Esophagus squamous epithelium (tissue), 5 donors: Measurements from ENCODE around the gene SHOC2. TPM values are rescaled to one million over a fixed set of nuclear protein-coding genes. Genes with fewer than 3 reads are reported as not detected.
A peak's percentile ranks its signal among the peaks of the same experiment; 100 is the strongest.

Experiments used
- DNase-seq: peaks from one replicate; lab custom pipeline; 2025; lab: John Stamatoyannopoulos, UW
- H3K27ac ChIP-seq, 4 donors: fragments of 200-600 bp; sonication (generic); one replicate each; pipeline ENCODE4 v1.5.1; 2016 to 2019; ENCODE audit warnings: mild to moderate bottlenecking in 1 of 4
- H3K27me3 ChIP-seq, 4 donors: fragments of 200-600 bp; sonication (generic); 1 replicate in 3 of 4; 2 replicates in 1 of 4; pipeline versions ENCODE4 v1.5.1 to v1.6.0; 2017 to 2021; ENCODE audit warnings: antibody characterized with exemption in 1 of 4
- H3K36me3 ChIP-seq, 3 donors: fragments of 200-600 bp; sonication (generic); one replicate each; pipeline ENCODE4 v1.5.1; 2016 to 2019
- H3K4me1 ChIP-seq, 3 donors: fragments of 200-600 bp; sonication (generic); one replicate each; pipeline ENCODE4 v1.5.1; 2017 to 2019
- H3K4me3 ChIP-seq, 4 donors: fragments of 200-600 bp; sonication (generic); 1 replicate in 3 of 4; 2 replicates in 1 of 4; pipeline ENCODE4 v1.5.1; 2016 to 2019; ENCODE audit warnings: mild to moderate bottlenecking in 2 of 4, moderate library complexity in 1 of 4
- H3K9me3 ChIP-seq, 3 donors: fragments of 200-600 bp; sonication (generic); one replicate each; pipeline ENCODE4 v1.5.1; 2016 to 2019
- POLR2A ChIP-seq, 4 donors: fragments of 450-650 bp; IDR thresholded peaks; one replicate each; pipeline ENCODE4 v1.6.1; 2017; ENCODE audit warnings: antibody characterized with exemption in 4 of 4, mild to moderate bottlenecking in 4 of 4, moderate library complexity in 3 of 4
- WGBS, 2 donors: methylation state at CpG; one replicate each; pipeline ENCODE4 v1.1.5; 2018; 5-methylcytosine and 5-hydroxymethylcytosine counted together
- intact Hi-C: fragments of 100-400 bp; cut with DNase I; formaldehyde crosslinking; loops from one replicate; pipeline ENCODE4 v1.15.0; 2022
- total RNA-seq, 4 donors: library from RNA; depleted of rRNA; stranded (reverse); fragments of >200 nt; gene quantifications; one replicate each; pipeline ENCODE4 v1.1.0, GENCODE V29; 2016
- TF ChIP-seq, protein P1 (sequence below), 6 experiments: fragments of 450-650 bp in 4 of 6; fragments of 200-600 bp in 2 of 6; sonication (generic) in 2 of 6; IDR thresholded peaks; one replicate each; pipeline ENCODE4 v1.5.1; 2016 to 2019; ENCODE audit warnings: antibody characterized with exemption in 6 of 6, mild to moderate bottlenecking in 4 of 6, moderate library complexity in 4 of 6
- donor health status: DM: yes; HTN: yes; CAD: no.

Gene SHOC2
- total RNA-seq, 4 donors from 2014 or later = 24.8 to 59.5 (median 43.0) TPM

DNA sequence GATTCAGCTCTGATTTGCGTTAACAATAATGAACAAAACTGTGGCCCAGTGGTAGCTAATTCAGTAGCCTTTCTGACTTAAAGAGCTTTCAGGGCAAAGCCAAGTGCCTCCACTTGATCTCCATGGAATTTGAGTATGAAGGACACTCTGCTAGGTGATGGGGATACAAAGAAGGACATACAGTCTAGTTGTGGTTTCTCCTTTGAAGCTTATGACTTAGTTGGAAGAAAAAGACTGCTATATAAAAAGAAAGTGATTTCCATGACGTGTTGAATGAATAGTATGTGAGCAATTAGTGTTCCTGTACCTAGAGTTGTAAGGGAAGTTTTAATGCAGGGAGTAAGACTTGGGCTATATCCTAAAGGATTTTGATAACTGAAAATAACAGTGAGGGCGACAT is 39.4 kb upstream of the SHOC2 start:
- 58 to 68% methylated on average over 3 of the region's 3 CpGs for WGBS, 2 donors
- TF ChIP-seq, protein P1, sequence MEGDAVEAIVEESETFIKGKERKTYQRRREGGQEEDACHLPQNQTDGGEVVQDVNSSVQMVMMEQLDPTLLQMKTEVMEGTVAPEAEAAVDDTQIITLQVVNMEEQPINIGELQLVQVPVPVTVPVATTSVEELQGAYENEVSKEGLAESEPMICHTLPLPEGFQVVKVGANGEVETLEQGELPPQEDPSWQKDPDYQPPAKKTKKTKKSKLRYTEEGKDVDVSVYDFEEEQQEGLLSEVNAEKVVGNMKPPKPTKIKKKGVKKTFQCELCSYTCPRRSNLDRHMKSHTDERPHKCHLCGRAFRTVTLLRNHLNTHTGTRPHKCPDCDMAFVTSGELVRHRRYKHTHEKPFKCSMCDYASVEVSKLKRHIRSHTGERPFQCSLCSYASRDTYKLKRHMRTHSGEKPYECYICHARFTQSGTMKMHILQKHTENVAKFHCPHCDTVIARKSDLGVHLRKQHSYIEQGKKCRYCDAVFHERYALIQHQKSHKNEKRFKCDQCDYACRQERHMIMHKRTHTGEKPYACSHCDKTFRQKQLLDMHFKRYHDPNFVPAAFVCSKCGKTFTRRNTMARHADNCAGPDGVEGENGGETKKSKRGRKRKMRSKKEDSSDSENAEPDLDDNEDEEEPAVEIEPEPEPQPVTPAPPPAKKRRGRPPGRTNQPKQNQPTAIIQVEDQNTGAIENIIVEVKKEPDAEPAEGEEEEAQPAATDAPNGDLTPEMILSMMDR (IDR thresholded peaks at IDR 0.05) = no peak
- TF ChIP-seq POLR2A (IDR thresholded peaks at IDR 0.05) = no peak
- intact Hi-C loops = loop anchor here (10.0 kb wide), 1 partner anchor 575 kb away; the partner anchor contains the start of gene SMNDC1
- Histone ChIP-seq H3K27ac (peak overlapping the region in 1 of 4 donors; percentile 55), H3K4me1 (peaks cover under 1 to 92% (median 11%) of the 10 kb centered on the region in 3 donors), H3K27me3 (no peaks in the 10 kb centered on the region), H3K36me3 (peaks cover 0 to 91% (median 3%) of the 10 kb centered on the region in 3 donors), H3K9me3 (no peaks in the 10 kb centered on the region), H3K4me3 (no peak overlapping the region)
- no peak for DNase-seq

GRCh38 chr10:110881247-110881646 is 38.2 kb upstream of the SHOC2 start:
- H3K9me3 ChIP-seq = no peaks in the 10 kb centered on the region
- TF ChIP-seq, protein P1 (IDR thresholded peaks at IDR 0.05) = no peak
- no peak for TF ChIP-seq POLR2A (IDR thresholded peaks at IDR 0.05)
- peak overlapping the region in 3 of 4 donors; percentile 4 to 55 (median 12) for H3K27ac ChIP-seq
- intact Hi-C loops = loop anchor here (10.0 kb wide), 1 partner anchor 576 kb away; the partner anchor contains the start of gene SMNDC1
- H3K4me1 ChIP-seq = peaks cover 0 to 89% (median 11%) of the 10 kb centered on the region in 3 donors
- no peak overlapping the region for H3K4me3 ChIP-seq
- peaks cover 0 to 100% (median 3%) of the 10 kb centered on the region in 3 donors for H3K36me3 ChIP-seq
- DNase-seq = no peak
- 86 to 87% methylated on average over 9 of the region's 9 CpGs for WGBS, 2 donors
- no peaks in the 10 kb centered on the region for H3K27me3 ChIP-seq

DNA sequence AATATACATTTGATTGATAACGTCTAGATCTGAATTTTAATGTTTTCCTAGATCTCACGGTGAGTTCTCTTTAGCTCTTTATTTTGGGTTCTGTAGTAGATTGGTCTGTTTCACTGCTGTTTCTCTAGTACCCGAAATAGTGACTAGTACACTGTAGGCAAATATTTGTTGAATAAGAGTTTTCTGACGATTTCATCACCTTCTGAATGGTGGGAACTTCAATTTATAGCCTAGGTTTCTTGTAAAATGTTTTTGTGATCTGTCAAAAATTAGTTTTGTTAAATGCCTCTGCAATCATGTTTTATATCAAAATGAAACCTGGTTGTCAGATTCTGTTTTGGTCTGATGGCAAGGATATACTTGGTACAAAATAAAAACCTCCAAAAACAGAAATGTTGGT is 37.5 kb upstream of the SHOC2 start:
- Histone ChIP-seq H3K4me1 (peaks cover 0 to 87% (median 11%) of the 10 kb centered on the region in 3 donors), H3K36me3 (peaks cover 1 to 100% (median 3%) of the 10 kb centered on the region in 3 donors), H3K9me3 (no peaks in the 10 kb centered on the region), H3K27me3 (no peaks in the 10 kb centered on the region), H3K4me3 (no peak overlapping the region), H3K27ac (peak overlapping the region in 1 of 4 donors; percentile 55)
- no peak for DNase-seq
- WGBS, 2 donors = 63% methylated on average over 4 of the region's 4 CpGs
- no peak for TF ChIP-seq POLR2A (IDR thresholded peaks at IDR 0.05)
- TF ChIP-seq, protein P1 (IDR thresholded peaks at IDR 0.05) = no peak
- intact Hi-C loops = loop anchor here (10.0 kb wide), 1 partner anchor 577 kb away; the partner anchor contains the start of gene SMNDC1

DNA sequence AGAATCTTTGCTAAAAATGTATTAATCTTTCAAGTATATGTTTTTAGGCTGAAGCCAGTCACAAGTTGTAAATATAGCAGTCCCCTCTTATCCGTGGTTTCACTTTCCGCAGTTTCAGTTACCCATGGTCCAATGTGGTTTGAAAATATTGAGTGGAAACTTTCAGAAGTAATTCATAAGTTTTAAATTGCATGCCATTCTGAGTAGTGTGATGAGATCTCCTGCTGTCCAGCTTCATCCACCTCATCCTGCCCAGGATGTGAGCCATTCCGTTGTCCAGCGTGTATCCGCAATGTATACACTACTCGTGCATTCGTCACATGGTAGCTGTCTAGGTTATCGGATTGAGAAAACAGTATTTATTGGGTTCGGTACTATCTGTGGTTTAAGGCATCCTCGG is 35.5 kb upstream of the SHOC2 start:
- intact Hi-C loops = loop anchor here (10.0 kb wide), 1 partner anchor 579 kb away; the partner anchor contains the start of gene SMNDC1
- TF ChIP-seq, protein P1 (IDR thresholded peaks at IDR 0.05) = no peak
- no peak for TF ChIP-seq POLR2A (IDR thresholded peaks at IDR 0.05)
- peak overlapping the region in 1 of 4 donors; percentile 13 for H3K4me3 ChIP-seq
- H3K27ac ChIP-seq = peak overlapping the region in 2 of 4 donors; percentile 4 to 32
- DNase-seq = no peak
- H3K9me3 ChIP-seq = no peaks in the 10 kb centered on the region
- peaks cover 3 to 100% (median 6%) of the 10 kb centered on the region in 3 donors for H3K36me3 ChIP-seq
- no peaks in the 10 kb centered on the region for H3K27me3 ChIP-seq
- peaks cover 0 to 67% (median under 1%) of the 10 kb centered on the region in 3 donors for H3K4me1 ChIP-seq
- 81 to 86% methylated on average over 10 of the region's 10 CpGs for WGBS, 2 donors

DNA sequence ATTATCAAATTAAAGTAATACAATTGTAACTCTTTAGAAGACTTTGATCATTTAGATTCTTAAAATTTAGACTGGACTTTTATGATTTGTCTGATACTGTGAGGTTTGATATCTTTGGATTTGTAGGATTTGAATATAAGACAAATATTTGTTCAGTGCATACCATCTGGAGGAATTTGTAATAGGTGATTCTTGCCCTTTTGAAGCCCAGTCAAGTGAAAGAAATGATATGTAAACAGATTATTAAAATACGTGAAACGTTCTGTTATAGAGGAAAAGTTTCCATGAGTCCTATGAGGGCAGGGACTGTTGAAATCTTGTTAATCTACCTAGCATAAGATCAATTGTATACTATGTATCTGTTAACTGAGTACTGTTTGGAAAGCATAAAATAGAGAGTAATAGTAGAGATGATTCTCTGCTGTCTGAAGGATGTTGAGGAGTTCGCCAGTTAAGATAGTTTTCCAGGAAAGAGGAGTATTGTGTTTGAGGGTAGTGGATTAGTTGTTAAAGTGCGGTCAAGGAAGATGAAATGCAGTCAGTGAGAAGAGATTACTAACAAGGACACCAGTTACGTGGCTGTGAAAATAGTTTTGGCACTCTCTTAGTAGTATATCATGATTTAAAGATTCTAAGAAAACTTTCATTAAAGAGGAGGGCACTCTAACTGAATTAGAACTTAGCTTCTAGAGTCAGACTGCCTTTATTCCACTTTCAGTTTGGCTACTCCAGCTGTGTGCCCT is 33.3 kb upstream of the SHOC2 start:
- H3K36me3 ChIP-seq = peaks cover 3 to 100% (median 6%) of the 10 kb centered on the region in 3 donors

More for the DNA sequence above, 33.3 kb upstream of the SHOC2 start:
- no peaks in the 10 kb centered on the region for H3K27me3 ChIP-seq
- 49 to 54% methylated on average over 5 of the region's 5 CpGs for WGBS, 2 donors
- TF ChIP-seq, protein P1 (IDR thresholded peaks at IDR 0.05) = no peak
- TF ChIP-seq POLR2A (IDR thresholded peaks at IDR 0.05) = no peak
- intact Hi-C loops = loop anchor here (10.0 kb wide), 1 partner anchor 581 kb away; the partner anchor contains the start of gene SMNDC1
- no peak overlapping the region for H3K4me3 ChIP-seq
- H3K27ac ChIP-seq = peak overlapping the region in 3 of 4 donors; percentile 1 to 30 (median 19)
- DNase-seq = no peak
- H3K4me1 ChIP-seq = peaks cover 0 to 47% (median 0%) of the 10 kb centered on the region in 3 donors
- no peaks in the 10 kb centered on the region for H3K9me3 ChIP-seq
